Measurements from ENCODE around the gene PKP2. TPM values are rescaled to one million over a fixed set of nuclear protein-coding genes. Genes with fewer than 3 reads are reported as not detected.

The PKP2 gene
- total RNA-seq, 4 donors from 2014 or later: 0.62 to 3.3 (median 1.2) TPM

- ATAC-seq: no peak
Measured at GRCh38 chr12:32770141-32770540, 126.4 kb downstream of the PKP2 start.

GRCh38 chr12:32768518-32768917, 128.1 kb downstream of the PKP2 start:
- H3K27me3 ChIP-seq: peaks cover 26% of the 10 kb centered on the region
- TF ChIP-seq CTCF (IDR thresholded peaks at IDR 0.05) (no peak), POLR2AphosphoS5 (IDR thresholded peaks at IDR 0.05) (no peak), EP300 (IDR thresholded peaks at IDR 0.05) (no peak), POLR2A (IDR thresholded peaks at IDR 0.05) (no peak)
- no peaks in the 10 kb centered on the region for H3K9me3 ChIP-seq
- H3K4me3 ChIP-seq: no peak overlapping the region
- no peaks in the 10 kb centered on the region for H3K4me1 ChIP-seq
- ATAC-seq: no peak
- H3K27ac ChIP-seq: no peak overlapping the region
- no peaks in the 10 kb centered on the region for H3K36me3 ChIP-seq
- 66% methylated on average over 3 of the region's 4 CpGs; no CpG with 5 or more reads in 1 of the 2 donors for WGBS, 2 donors (ENCODE audit: low coverage in 1 of 2)

More at GRCh38 chr12:32770141-32770540, 126.4 kb downstream of the PKP2 start:
- Histone ChIP-seq H3K27ac (no peak overlapping the region), H3K27me3 (peaks cover 31% of the 10 kb centered on the region), H3K4me1 (no peaks in the 10 kb centered on the region), H3K4me3 (no peak overlapping the region), H3K36me3 (no peaks in the 10 kb centered on the region), H3K9me3 (no peaks in the 10 kb centered on the region)
- WGBS, 2 donors (ENCODE audit: low coverage in 1 of 2): 50% methylated on average over 1 of the region's 1 CpG; no CpG with 5 or more reads in 1 of the 2 donors
- TF ChIP-seq CTCF (IDR thresholded peaks at IDR 0.05) (no peak), EP300 (IDR thresholded peaks at IDR 0.05) (no peak), POLR2AphosphoS5 (IDR thresholded peaks at IDR 0.05) (no peak), POLR2A (IDR thresholded peaks at IDR 0.05) (no peak)

DNA sequence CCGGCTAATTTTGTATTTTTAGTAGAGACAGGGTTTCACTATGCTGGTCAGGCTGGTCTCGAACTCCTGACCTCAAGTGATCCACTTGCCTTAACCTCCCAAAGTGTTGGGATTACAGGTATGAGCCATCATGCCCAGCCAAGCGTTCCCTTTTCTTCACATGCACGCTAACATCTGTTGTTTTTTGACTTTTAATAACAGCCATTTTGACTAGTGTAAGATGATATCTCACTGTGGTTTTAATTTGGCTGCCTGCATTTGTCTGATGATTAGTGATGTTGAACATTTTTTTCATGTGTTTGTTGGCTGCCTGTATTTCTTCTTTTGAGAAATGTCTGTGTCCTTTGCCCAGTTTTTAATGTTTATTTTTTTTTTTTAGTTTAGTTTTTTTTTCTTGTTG, 130.7 kb downstream of the PKP2 start:
- Histone ChIP-seq H3K9me3 (no peaks in the 10 kb centered on the region), H3K27me3 (peaks cover 24% of the 10 kb centered on the region), H3K27ac (no peak overlapping the region), H3K4me3 (no peak overlapping the region), H3K36me3 (no peaks in the 10 kb centered on the region), H3K4me1 (no peaks in the 10 kb centered on the region)
- TF ChIP-seq CTCF (IDR thresholded peaks at IDR 0.05) (no peak), POLR2A (IDR thresholded peaks at IDR 0.05) (no peak), EP300 (IDR thresholded peaks at IDR 0.05) (no peak), POLR2AphosphoS5 (IDR thresholded peaks at IDR 0.05) (no peak)
- no peak for ATAC-seq
- WGBS, 2 donors (ENCODE audit: low coverage in 1 of 2): 89% methylated on average over 4 of the region's 4 CpGs; no CpG with 5 or more reads in 1 of the 2 donors

- no peak for TF ChIP-seq EP300 (IDR thresholded peaks at IDR 0.05)
- TF ChIP-seq POLR2A (IDR thresholded peaks at IDR 0.05): no peak
- no peak for TF ChIP-seq CTCF (IDR thresholded peaks at IDR 0.05)
- TF ChIP-seq POLR2AphosphoS5 (IDR thresholded peaks at IDR 0.05): no peak
- H3K9me3 ChIP-seq: no peaks in the 10 kb centered on the region
- H3K36me3 ChIP-seq: no peaks in the 10 kb centered on the region
- H3K27me3 ChIP-seq: peaks cover 6% of the 10 kb centered on the region
- H3K4me3 ChIP-seq: no peak overlapping the region
- WGBS, 2 donors (ENCODE audit: low coverage in 1 of 2): 67% methylated on average over 1 of the region's 1 CpG; no CpG with 5 or more reads in 1 of the 2 donors
- no peak for ATAC-seq
- H3K4me1 ChIP-seq: peaks cover 0 to 1% (median 0%) of the 10 kb centered on the region in 3 donors
- no peak overlapping the region for H3K27ac ChIP-seq
Measured at GRCh38 chr12:32761716-32762115, 134.9 kb downstream of the PKP2 start.

DNA sequence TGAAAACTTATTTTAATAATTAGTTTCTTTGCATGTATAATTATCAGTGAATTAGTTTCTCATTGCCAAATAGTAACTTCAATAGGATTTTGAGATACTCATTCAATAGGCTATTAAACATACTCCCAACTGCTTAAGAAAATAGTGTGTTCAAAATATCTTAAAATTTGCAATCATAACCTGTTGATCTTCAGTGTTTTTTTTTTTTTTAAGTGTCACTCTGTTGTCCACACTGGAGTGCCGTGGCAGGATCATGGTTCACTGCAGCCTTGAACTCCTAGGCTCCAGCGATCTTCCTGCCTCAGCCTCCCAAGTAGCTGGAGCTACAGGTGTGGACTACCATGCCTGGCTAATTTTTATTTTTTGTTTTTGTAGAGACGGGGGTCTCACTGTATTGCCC, 139.4 kb downstream of the PKP2 start:
- Histone ChIP-seq H3K27ac (no peak overlapping the region), H3K9me3 (no peaks in the 10 kb centered on the region), H3K4me3 (no peak overlapping the region), H3K27me3 (peaks cover 5% of the 10 kb centered on the region), H3K4me1 (peaks cover 0 to 27% (median 10%) of the 10 kb centered on the region in 3 donors), H3K36me3 (peaks cover 0 to 17% of the 10 kb centered on the region in 2 donors)
- no peak for TF ChIP-seq POLR2AphosphoS5 (IDR thresholded peaks at IDR 0.05)
- TF ChIP-seq CTCF (IDR thresholded peaks at IDR 0.05): no peak
- no peak for TF ChIP-seq EP300 (IDR thresholded peaks at IDR 0.05)
- TF ChIP-seq POLR2A (IDR thresholded peaks at IDR 0.05): no peak
- WGBS, 2 donors (ENCODE audit: low coverage in 1 of 2): 100% methylated on average over 2 of the region's 3 CpGs
- no peak for ATAC-seq
